K562 (cell line): ENCODE results near the gene DYNLT2B. TPM values are rescaled to one million over a fixed set of nuclear protein-coding genes. Genes with fewer than 3 reads are reported as not detected.

ENCODE experiments used
- BDP1 ChIP-seq: IDR thresholded peaks from 3 replicates; pipeline ENCODE4 v1.6.1; 2011; ENCODE audit not compliant: insufficient read length, insufficient read depth
- CBFA2T3 ChIP-seq: fragments of 450-650 bp; IDR thresholded peaks from 2 replicates; pipeline ENCODE4 v1.6.1; 2017
- CBFB ChIP-seq: sonication (generic); formaldehyde crosslinking; IDR thresholded peaks from 2 replicates; pipeline ENCODE4 v1.4.0; 2020; ENCODE audit warnings: mild to moderate bottlenecking, missing genetic modification reagents
- CREB1 ChIP-seq, 2 experiments: sonication (generic) in 1 of 2; formaldehyde crosslinking in 1 of 2; IDR thresholded peaks; 2 replicates each; pipeline versions ENCODE4 v1.6.1 to v1.8.0; 2012 to 2022; ENCODE audit warnings: inconsistent platforms in 1 of 2, mild to moderate bottlenecking in 1 of 2, missing genetic modification reagents in 1 of 2, moderate library complexity in 1 of 2
- DIDO1 ChIP-seq: fragments of 450-650 bp; IDR thresholded peaks from 2 replicates; pipeline ENCODE4 v1.6.1; 2016; ENCODE audit warnings: low read depth, missing biosample characterization, missing genetic modification characterization
- ETV1 ChIP-seq: fragments of 450-650 bp; conservative IDR thresholded peaks from 2 replicates; pipeline ENCODE4 v1.6.1; 2016; ENCODE audit warnings: missing genetic modification characterization, control low read depth, low read depth, missing compliant biosample characterization
- FOXK2 ChIP-seq, 2 experiments: fragments of 450-650 bp; IDR thresholded peaks in 1 of 2; conservative IDR thresholded peaks in 1 of 2; 2 replicates each; pipeline ENCODE4 v1.6.1; 2016; ENCODE audit warnings: low read depth in 2 of 2, mild to moderate bottlenecking in 1 of 2
- HDAC2 ChIP-seq: fragments of 450-650 bp; IDR thresholded peaks from 2 replicates; pipeline ENCODE4 v1.6.1; 2016; ENCODE audit warnings: mild to moderate bottlenecking
- HNRNPUL1 ChIP-seq: fragments of 200-400 bp; formaldehyde crosslinking; IDR thresholded peaks from 2 replicates; pipeline ENCODE4 v1.6.1; 2017; ENCODE audit warnings: low read length
- MTF1 ChIP-seq: fragments of 250-450 bp; sonication (Bioruptor Pico); IDR thresholded peaks from 2 replicates; pipeline ENCODE4 v1.9.0; 2021; ENCODE audit warnings: moderate library complexity, mild to moderate bottlenecking, inconsistent platforms, borderline replicate concordance
- POLR2A ChIP-seq: fragments of 450-650 bp; conservative IDR thresholded peaks from 2 replicates; pipeline ENCODE4 v1.6.1; 2016
- RBM14 ChIP-seq: fragments of 200-400 bp; formaldehyde crosslinking; IDR thresholded peaks from 2 replicates; pipeline ENCODE4 v1.6.1; 2018; ENCODE audit warnings: low read depth, mild to moderate bottlenecking, low read length, moderate library complexity, borderline replicate concordance; ENCODE audit not compliant: insufficient read depth
- SMAD4 ChIP-seq: fragments of 250-450 bp; sonication (Bioruptor Pico); conservative IDR thresholded peaks from 2 replicates; pipeline ENCODE4 v1.8.0; 2021; ENCODE audit warnings: inconsistent platforms, mild to moderate bottlenecking, moderate library complexity
- ZBTB1 ChIP-seq: sonication (generic); formaldehyde crosslinking; IDR thresholded peaks from 2 replicates; pipeline ENCODE4 v1.8.1; 2023; ENCODE audit warnings: missing genetic modification reagents, low read depth, mild to moderate bottlenecking, borderline replicate concordance
- ZC3H11A ChIP-seq: IDR thresholded peaks from 2 replicates; pipeline ENCODE4 v1.6.1; 2012; ENCODE audit warnings: low read depth, low read length, improper control_type of control experiment
- ZNF23 ChIP-seq: fragments of 250-450 bp; sonication (Bioruptor Pico); IDR thresholded peaks from 2 replicates; pipeline ENCODE4 v1.4.0; 2020; ENCODE audit warnings: mild to moderate bottlenecking
- ZNF584 ChIP-seq: fragments of 200-800 bp; sonication (Bioruptor generic); IDR thresholded peaks from 2 replicates; pipeline ENCODE4 v1.6.1; 2016; ENCODE audit warnings: low read depth, mild to moderate bottlenecking, missing genetic modification characterization, missing compliant biosample characterization
- ZNF785 ChIP-seq: fragments of 250-450 bp; sonication (Bioruptor Pico); IDR thresholded peaks from 2 replicates; pipeline ENCODE4 v1.4.0; 2020; ENCODE audit warnings: mild to moderate bottlenecking
- polyA plus RNA-seq, 8 experiments: library from polyadenylated mRNA; depleted of rRNA in 4 of 8; stranded (reverse) in 5 of 8; unstranded in 3 of 8; fragments of >200 nt; fragmentation: Nextera tagmentation in 2 of 8; fragmentation: Illumina TruSeq in 1 of 8; extraction: Ambion mirVana in 2 of 8; extraction: Trizol in 1 of 8; gene quantifications; 2 replicates each; pipeline versions ENCODE4 v1.2.1 to v1.2.3, GENCODE V29; 2011 to 2014; ENCODE audit warnings: inconsistent platforms in 1 of 8, missing spikeins in 1 of 8
- total RNA-seq, 7 experiments: library from RNA; depleted of rRNA in 6 of 7; stranded (reverse); fragments of >200 nt in 6 of 7; fragmentation: Illumina TruSeq in 2 of 7; extraction: Trizol in 2 of 7; gene quantifications; 2 replicates each; pipeline versions ENCODE4 v1.2.1 to v1.2.3, GENCODE V29; 2011 to 2021; ENCODE audit warnings: low replicate concordance in 1 of 7
- TF ChIP-seq, protein P1 (sequence below): sonication (generic); IDR thresholded peaks from 2 replicates; pipeline ENCODE4 v1.6.1; 2016
- TF ChIP-seq, protein P2 (sequence below), 2 experiments: fragments of 450-650 bp; IDR thresholded peaks; 2 replicates each; pipeline ENCODE4 v1.6.1; 2016
- TF ChIP-seq, protein P3 (sequence below): sonication (generic); formaldehyde crosslinking; IDR thresholded peaks from 2 replicates; pipeline ENCODE4 v1.8.1; 2023; ENCODE audit warnings: mild to moderate bottlenecking, missing genetic modification reagents
- TF ChIP-seq, protein P4 (sequence below): sonication (generic); formaldehyde crosslinking; IDR thresholded peaks from 2 replicates; pipeline ENCODE4 v1.8.0; 2023; ENCODE audit warnings: mild to moderate bottlenecking, missing genetic modification reagents
- TF ChIP-seq, protein P5 (sequence below): IDR thresholded peaks from 2 replicates; pipeline ENCODE4 v1.6.1; 2011; ENCODE audit not compliant: insufficient read length; ENCODE audit errors: extremely low read depth

Gene DYNLT2B
- total and polyA plus RNA-seq, 9 of the 15 experiments (the other 6 are each of a cell fraction or from before 2014, with no cell fraction given): 6.5 to 19.9 (median 8.7) TPM

DNA sequence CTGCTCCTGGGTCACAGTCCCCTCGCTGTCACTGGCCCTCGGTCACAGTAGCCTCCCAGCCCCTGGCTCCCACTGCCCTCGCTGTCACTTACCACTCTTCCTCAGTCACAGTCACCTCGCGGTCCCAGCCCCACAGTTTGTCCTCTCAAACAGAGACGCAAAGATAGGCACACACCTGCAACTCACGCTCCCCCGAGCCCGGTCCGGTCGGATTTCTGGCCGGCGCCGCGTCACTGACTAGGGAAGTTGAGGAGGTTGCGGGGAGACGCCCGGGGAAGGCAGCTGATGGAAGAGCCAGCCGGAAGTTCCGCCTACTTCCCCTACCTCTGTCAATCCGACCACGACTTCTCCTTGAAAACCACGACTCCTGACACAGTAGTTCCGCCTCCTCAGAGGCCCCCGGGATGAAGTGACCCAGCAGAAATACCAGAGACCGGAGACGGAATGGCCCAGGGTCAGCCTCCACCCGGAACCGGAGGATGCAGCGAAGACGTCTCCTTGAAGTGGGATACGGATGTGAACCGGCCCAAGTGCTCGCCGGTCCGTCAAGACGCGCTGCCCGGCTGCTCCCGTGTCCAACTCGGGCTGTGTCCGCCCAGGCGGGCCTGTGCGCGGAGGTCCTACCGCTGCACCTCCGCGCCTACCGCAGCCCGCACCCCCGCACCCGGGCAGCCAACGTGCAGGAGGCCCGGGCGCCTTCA, 30.4 kb downstream of the DYNLT2B start, which contains the start of gene PCYT1A (continued):
- TF ChIP-seq, protein P1, sequence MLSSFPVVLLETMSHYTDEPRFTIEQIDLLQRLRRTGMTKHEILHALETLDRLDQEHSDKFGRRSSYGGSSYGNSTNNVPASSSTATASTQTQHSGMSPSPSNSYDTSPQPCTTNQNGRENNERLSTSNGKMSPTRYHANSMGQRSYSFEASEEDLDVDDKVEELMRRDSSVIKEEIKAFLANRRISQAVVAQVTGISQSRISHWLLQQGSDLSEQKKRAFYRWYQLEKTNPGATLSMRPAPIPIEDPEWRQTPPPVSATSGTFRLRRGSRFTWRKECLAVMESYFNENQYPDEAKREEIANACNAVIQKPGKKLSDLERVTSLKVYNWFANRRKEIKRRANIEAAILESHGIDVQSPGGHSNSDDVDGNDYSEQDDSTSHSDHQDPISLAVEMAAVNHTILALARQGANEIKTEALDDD: no peak; the same call in 1 of the 2 replicates
- TF ChIP-seq FOXK2 (conservative IDR thresholded peaks at IDR 0.05 in 1 of 2, IDR thresholded peaks at IDR 0.05 in 1 of 2; ENCODE audit: low read depth in 2 of 2) (peak in 1 of 2 experiments; percentile 64; a peak in 3 of 4 replicates), HDAC2 (peak; percentile 89), ZBTB1 (CRISPR knock-in tag) (peak; percentile 97), BDP1 (no peak), SMAD4 (CRISPR knock-in tag) (peak; percentile 53; the same call in 1 of the 2 replicates), HNRNPUL1 (no peak), POLR2A (peak; percentile 96), ZNF23 (CRISPR knock-in tag) (no peak), CREB1 (IDR thresholded peaks at IDR 0.05) (peak; percentile 64), CREB1 (CRISPR knock-in tag; IDR thresholded peaks at IDR 0.05) (peak; percentile 77), CBFA2T3 (no peak), RBM14 (no peak), ZNF584 (0 out of 2 replicates have a peak, but pooled peaks have one; percentile 19), ZNF785 (CRISPR knock-in tag) (no peak), DIDO1 (tag) (peak; percentile 88), CBFB (peak; percentile 38), ETV1 (tag) (peak; percentile 78), ZC3H11A (peak; percentile 72), MTF1 (CRISPR knock-in tag) (no peak)
- TF ChIP-seq, protein P2, sequence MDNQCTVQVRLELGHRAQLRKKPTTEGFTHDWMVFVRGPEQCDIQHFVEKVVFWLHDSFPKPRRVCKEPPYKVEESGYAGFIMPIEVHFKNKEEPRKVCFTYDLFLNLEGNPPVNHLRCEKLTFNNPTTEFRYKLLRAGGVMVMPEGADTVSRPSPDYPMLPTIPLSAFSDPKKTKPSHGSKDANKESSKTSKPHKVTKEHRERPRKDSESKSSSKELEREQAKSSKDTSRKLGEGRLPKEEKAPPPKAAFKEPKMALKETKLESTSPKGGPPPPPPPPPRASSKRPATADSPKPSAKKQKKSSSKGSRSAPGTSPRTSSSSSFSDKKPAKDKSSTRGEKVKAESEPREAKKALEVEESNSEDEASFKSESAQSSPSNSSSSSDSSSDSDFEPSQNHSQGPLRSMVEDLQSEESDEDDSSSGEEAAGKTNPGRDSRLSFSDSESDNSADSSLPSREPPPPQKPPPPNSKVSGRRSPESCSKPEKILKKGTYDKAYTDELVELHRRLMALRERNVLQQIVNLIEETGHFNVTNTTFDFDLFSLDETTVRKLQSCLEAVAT (IDR thresholded peaks at IDR 0.05): peak; percentile 36 to 63; a peak in 2 of 4 replicates
- TF ChIP-seq, protein P3, sequence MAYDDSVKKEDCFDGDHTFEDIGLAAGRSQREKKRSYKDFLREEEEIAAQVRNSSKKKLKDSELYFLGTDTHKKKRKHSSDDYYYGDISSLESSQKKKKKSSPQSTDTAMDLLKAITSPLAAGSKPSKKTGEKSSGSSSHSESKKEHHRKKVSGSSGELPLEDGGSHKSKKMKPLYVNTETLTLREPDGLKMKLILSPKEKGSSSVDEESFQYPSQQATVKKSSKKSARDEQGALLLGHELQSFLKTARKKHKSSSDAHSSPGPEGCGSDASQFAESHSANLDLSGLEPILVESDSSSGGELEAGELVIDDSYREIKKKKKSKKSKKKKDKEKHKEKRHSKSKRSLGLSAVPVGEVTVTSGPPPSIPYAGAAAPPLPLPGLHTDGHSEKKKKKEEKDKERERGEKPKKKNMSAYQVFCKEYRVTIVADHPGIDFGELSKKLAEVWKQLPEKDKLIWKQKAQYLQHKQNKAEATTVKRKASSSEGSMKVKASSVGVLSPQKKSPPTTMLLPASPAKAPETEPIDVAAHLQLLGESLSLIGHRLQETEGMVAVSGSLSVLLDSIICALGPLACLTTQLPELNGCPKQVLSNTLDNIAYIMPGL: no peak; the same call in 1 of the 2 replicates
- TF ChIP-seq, protein P4, sequence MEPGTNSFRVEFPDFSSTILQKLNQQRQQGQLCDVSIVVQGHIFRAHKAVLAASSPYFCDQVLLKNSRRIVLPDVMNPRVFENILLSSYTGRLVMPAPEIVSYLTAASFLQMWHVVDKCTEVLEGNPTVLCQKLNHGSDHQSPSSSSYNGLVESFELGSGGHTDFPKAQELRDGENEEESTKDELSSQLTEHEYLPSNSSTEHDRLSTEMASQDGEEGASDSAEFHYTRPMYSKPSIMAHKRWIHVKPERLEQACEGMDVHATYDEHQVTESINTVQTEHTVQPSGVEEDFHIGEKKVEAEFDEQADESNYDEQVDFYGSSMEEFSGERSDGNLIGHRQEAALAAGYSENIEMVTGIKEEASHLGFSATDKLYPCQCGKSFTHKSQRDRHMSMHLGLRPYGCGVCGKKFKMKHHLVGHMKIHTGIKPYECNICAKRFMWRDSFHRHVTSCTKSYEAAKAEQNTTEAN (CRISPR knock-in tag): peak; percentile 53; the same call in 1 of the 2 replicates
- TF ChIP-seq, protein P5, sequence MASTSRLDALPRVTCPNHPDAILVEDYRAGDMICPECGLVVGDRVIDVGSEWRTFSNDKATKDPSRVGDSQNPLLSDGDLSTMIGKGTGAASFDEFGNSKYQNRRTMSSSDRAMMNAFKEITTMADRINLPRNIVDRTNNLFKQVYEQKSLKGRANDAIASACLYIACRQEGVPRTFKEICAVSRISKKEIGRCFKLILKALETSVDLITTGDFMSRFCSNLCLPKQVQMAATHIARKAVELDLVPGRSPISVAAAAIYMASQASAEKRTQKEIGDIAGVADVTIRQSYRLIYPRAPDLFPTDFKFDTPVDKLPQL: peak; percentile 41
